NCI-H2196 treated with DMSO at 0.1 percent for 48 hours (cell line): Measurements from ENCODE around the gene E4F1.
"Not testable (repeated sequence)": the region's sequence is repeated elsewhere in the genome, so short reads cannot be mapped to it uniquely, and the experiment has no call there.

ENCODE experiments used
- DNase-seq: peaks from one replicate; lab custom pipeline; 2025; ENCODE audit not compliant: unreplicated experiment; lab: John Stamatoyannopoulos, UW

Gene E4F1

DNA sequence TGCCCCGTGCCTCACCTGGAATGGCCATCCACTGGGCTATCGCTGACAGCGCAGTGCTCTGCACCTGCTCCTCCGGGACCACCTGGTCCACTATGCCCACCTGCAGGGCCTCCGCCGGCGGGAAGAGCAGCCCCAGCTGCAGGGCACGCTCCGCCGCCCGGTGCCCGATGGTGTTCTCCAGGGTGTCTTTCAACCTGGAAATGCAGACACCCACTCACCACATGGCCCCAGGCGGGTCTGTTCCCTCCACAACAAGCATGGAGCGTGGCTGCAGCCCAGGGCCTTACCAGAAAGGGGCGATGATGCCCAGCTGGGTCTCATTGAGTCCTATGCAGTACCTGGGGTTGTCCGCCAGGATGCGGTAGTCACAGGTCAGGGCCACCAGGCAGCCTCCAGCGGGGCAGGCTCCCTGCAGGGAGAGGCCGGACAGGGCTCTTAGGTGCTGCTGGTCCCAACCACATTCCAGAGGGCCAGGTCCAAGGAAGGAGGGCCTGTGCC lies 19.7 kb downstream of the E4F1 start:
- no peak for DNase-seq

DNA sequence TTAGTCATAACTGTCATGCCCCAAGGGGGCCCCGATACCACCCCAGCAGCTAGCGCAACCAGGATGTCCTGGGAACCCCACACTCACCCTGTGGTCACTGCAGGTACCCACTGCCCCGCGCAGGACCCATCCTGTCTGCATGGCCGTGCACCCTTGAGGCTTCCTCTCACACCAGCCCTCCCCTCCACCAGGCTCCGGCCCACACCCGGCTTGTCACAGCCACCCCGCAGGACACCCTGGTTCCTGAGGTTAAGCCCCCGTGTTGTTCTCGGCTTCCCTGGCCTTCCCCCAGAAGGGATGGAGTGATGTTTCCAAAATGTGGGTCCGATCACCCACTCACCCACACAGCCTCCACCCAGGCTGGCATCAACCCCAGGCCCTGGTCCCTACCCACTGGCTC lies 20.4 kb downstream of the E4F1 start:
- no peak for DNase-seq

DNA sequence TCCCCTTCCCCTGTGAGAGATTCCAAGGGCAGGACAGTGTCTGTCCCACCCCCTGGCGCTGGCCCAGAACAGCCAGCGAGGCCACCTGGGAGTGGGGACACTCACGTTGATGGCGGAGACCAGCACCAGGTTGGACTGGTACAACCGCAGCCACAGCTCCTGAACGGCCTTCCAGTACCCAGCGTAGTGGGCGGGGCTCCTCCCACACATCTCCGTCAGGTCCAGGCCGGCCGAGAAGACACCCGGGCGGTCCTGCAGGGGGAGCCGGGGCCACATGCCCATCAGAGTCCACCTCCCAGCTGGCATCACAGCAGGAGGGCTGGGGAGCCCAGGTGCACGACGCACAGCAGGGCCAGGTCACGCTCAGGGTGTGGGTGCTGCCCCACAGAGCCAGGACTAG lies 20.9 kb downstream of the E4F1 start:
- no peak for DNase-seq

DNA sequence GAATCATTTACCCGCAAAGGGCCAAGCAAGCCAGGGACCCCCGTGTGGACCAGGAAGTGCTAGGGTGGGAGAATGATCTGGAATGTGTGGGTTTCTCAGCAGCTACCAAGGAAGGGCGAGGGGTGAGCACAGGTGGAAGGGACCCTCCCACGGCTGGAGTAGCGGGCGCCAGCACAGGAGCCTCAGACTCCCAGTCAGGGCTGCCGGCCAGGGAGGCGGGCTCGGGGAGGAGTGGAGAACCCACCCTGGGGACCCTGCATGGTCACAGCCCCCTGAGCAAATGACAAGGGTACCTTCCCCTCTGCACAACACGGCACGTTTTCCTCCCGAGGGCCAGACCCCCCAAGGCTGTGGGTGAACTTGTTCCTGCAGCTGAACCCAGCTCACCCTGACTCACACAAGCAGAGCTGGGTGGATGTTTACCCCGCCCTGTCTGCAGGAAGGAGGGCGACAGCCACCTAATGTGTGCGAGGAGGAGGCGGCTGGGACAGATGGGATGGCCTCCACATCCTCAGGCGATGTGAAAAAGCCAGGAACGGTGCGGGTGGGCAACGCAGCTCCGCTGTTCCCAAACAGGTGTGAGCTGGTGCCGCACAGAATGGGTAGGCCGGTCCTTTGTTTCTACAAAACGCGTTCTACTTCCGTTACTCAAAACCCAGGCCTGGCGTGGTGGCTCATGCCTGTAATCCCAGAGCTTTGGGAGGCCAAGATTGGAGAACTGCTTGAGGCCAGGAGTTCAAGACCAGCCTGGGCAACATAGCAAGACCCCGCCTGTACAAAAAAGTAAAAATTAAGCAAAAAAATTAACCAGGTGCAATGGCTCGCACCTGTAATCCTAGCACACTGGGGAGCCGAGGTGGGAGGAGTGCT lies 21.8 kb downstream of the E4F1 start:
- DNase-seq: no peak

DNA sequence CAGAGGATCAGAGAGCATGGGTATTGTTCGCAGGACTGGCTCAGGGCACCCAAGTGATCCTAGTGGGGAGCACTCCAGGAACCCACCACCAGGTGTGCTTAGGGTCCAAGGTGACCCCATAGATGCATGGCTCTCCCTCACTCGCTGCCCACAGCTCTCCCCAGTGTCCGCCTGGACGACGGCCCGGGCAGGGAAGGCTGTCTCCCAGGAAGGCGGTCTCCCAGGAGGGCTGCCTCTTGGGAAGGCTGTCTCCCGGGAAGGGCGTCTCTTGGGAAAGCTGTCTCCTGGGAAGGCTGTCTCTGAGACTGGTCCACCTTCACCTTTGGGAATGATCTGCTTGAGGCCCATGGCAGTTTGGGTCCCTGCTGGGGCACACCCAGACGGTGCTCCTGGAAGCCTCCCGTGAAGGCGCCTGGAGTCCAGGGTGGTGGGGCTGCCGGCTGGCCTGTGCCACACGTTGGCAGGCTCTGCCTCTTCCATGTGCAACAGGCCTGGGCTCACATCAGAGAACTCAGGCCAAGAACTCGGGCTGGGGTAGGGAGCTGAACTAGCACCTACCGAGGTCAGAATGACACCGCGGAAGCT lies 23.0 kb downstream of the E4F1 start:
- DNase-seq: no peak

DNA sequence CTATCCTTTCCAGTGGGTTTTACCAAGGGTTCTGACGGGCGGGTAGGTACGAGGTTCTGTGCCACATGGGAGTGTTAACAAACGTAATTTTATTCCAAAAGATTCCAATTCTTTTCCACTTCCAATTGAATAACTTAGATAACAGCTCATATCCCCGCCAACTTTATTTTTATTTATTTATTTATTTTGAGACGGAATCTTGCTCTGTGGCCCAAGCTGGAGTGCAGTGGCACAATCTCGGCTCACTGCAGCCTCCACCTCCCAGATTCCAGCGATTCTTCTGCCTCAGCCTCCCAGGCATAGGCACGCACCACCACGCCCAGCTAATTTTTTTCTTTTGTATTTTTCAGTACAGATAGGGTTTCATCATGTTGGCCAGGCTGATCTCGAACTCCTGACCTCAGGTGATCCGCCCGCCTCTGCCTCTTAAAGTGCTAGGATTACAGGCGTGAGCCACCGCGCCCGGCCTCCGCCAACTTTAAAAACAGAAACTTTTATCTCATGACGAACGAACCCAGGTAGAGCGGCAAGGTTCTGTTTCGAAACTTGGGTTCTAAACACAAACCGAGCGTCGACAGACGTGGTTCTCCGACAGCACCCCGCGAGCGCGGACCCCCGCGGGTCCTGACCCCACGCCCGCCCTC lies 27.4 kb downstream of the E4F1 start:
- no peak for DNase-seq

DNA sequence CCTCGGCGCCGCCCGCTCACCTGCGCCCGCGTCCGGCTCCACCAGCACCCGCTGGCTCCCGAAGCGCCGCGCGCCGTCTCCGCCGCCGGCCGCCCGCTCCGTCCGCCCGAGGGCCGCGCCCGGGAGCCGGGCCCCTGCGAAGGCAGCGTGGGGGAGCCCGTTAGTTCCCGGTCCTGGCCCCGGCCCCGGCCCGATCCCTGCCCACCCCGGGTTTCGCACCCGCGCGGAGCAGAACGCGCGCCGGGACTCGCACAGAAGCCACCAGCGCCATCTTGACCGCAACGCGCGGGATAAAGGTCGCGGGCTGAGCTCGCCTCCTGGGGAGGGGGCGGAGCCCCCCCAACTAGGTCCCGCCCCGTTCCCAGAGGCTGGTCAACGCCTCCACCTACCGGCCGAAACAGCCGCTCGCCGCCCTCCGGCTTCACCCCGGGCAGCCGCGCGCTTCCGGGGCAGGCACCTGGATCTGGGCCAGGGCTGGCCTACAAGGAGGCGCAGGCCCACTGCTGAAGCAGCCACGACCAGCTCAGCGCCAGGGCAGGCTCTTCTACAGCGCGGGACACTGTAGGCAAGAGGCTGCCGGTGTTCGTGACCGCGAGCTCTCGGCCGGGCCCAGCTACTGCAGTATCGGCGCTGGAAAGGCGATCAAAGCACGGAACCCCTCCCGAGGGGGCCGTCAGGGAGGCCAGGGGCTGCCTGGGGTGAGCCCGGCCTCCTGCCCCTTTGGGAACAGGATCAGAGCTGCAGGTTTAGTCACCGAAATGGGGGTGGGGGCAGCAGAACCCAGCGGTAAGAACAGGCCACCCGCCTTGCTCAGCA lies 28.1 kb downstream of the E4F1 start, which contains the start of gene ECI1:
TSS of gene ECI1 (minus strand) at position 292 of the 816 bp plus-strand sequence. CDS start at position 271, 21 bp downstream.
- peak; percentile 92 for DNase-seq

DNA sequence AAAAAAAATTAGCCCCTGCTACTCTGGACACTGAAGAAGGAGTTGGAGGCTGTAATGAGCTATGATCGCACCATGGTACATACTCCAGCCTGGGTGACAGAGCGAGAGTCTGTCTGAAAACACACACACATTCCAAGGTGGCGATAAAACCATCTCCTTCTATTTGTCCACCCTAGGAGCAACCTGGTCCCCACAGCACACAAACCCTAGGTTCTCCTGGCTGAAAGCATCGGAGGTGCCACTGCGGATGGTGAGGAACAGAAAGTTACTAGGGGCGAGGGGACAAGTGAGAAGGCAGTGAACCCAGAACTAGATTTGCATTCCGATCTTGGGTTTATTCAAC lies 29.4 kb downstream of the E4F1 start:
- no peak for DNase-seq

DNA sequence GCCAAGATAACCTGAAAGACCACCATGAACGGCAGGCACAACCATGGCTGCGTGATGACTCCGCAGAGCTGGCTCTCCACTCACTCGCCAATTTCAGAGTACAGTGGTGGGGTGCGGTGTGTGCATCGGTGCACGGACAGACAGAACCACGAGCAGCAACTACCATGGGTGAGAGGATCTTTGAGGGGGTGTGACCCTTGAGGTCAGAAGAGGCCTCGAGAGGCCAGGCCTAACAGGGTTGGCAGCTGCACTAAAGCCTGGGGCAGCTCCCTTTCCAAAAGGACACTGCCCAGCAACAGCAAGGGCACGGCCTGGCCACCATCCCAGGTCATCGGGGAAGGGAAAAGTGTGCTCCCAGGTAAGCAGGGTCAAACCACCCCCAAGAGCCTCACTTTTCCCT lies 29.9 kb downstream of the E4F1 start:
- DNase-seq: no peak

DNA sequence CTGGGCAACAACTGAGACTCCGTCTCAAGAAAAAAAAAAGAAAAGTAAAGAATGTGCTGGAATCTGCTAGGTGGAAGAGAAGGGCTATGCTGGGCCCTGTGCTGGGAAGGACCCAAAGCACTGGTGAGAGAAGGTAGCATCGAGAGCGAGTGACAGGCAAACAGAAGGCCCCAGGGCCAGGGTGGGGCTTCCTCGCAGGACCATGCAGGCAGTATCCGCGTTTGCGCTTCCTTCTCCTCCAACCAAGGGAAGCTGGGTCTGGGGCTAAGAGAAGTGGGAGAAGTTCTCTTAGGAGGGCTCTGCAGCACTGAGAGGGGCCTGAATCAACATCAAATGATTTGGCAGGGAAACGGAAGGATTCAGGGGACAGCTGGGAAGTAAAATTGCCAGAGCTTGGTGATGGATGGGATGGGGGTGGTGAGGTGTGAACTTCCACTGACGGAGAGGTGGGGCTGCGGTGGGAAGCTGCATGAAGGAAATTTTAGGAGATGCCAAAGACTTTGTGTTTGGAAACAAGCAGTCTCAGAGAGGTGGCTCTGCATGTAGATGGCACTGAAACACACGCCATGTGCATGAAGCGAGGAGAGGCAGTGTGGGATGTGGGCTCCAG lies 33.2 kb downstream of the E4F1 start:
- no peak for DNase-seq

DNA sequence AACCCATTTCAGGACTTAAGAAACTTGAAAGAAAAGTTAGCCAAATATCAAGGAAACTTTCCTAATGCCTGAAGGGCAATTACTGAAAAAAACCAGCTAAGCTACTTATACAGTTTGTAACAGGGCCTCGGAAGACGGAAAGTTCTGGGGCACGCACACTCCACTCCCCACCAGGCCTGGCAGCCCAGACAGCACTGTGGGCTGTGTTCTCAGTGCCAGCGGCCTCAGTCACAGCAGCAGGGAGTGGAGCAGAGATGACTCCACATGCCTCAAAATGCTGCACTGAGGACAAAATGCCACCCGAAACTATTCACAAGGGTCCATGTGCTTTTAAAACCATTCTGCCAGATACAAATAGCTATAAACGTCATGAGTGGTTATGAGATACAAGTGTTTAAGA lies 34.3 kb downstream of the E4F1 start:
- DNase-seq: no peak

DNA sequence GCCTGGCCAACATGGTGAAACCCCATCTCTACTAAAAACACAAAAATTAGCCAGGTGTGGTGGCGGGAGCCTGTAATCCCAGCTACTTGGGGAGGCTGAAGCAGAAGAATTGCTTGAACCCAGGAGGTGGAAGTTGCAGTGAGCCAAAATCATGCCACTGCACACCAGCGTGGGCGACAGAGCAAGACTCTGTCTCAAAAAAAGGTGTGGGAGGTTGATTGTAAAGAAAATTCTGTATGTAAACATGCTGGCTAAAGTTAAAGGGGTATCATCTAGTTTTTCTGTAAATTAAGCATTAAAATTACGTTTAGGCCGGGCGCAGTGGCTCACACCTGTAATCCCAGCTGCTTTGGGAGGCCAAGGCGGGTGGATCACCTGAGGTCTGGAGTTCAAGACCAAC lies 35.1 kb downstream of the E4F1 start:
- DNase-seq: not testable (repeated sequence)

DNA sequence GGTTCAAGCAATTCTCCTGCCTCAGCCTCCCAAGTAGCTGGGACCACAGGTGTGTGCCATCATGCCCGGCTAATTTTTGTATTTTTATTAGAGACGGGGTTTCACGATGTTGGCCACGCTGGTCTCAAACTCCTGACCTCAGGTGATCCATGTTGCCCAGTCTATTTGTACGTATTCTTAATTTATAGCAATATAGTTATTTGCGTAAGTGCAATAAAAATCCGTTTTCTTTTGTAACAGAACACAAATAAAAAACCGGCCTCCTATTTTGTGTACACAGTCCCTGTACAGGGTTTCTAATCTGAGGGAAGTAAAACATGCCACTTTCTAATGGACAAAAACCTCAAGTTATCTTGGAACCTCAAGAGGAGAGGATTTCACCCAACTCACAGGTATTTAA lies 36.9 kb downstream of the E4F1 start:
- no peak for DNase-seq

DNA sequence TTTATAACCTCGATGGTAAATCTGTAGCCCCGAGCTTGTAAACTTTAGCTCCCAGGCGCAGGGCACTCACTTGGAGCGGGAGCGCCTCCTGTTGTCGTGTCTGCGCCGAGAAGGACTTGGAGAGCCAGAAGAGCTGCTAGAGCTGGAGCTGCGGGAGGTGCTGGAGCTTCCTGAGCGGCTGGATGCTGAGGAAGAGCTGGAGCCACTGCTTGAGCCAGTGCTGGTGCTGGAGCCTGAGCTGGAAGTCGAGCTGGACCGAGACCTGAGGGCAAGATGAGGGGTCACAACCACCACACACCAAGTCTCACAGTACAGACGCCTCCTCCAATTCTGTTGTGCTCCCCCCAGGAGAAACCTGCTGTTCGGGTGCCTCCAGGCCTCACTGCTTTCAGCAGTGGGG lies 39.6 kb downstream of the E4F1 start:
- DNase-seq: not testable (repeated sequence)

DNA sequence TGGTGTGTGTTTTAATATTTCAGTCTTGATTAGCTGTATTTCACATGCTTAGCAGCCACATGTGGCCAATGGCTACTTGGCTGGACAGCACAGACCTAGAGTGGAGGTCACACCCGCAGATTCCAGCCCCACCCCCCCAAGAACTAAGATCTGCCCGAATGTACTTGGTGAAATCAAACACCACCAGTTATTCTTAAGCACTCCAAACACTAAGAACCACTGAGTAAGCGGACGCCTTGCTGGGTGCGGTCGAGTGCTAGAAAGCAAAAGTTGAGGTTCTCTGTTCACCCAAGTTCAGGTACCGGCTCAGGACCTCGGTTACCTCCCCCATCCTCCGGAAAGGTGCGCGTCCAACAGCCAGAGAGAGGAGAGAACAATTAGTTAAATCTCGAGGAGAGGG lies 43.5 kb downstream of the E4F1 start:
- DNase-seq: not testable (repeated sequence)

DNA sequence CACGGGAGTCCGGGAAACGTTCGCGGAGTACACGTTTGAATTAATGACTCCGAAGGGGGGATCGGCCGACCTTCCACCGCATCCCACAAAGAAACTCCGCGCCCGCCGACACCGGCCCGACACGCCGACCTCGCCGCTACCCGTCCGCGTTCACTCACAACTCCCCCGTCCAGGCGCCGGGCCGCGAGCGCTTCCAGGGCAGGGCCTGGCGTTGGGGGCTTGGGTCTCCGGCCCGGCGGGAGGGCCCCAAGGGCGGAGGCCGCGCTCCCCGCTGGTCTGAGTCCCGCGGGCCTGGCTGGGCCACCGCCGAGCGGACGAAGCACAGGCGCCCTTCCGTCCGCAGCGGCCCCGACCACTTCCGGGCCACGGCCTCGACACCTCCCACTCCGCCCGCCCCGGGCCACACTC lies 44.1 kb downstream of the E4F1 start:
- not testable (repeated sequence) for DNase-seq

DNA sequence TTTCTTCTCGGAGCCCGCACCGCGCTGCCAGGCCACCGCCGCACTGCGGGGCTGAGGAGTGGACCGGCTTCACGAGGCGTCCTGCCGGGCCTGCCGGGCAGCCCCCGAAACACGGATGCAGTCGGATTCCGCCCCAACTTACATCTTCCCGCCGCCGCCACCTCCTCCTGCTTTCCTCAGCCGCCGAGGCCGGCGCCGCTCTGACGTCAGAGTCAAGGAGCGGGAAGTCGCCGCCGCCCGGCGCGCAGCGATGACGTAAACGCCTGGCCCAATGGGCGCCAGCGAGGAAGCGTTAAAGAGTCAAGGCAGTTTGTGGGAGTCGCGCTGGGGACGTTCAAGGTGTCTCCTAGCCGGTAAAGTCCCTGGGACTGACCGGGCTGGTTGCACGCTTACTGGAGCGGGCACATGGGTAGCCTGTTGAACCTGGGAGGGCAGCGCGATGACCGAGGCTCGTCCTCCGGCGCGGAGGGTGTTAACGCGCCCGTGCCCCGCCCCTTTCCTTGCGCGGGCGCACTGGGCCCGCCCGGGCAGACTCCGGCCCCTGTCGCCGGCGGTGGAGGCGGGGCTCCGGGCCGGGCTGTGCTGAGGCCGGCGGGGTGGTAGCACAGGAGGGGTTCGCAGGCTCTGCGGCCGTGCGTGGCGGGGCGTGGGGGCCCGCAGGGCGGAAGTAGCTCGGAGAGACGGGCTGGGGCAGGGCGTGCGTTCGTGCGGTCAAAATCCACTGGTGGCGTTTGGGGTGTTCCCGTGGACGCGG lies 44.7 kb downstream of the E4F1 start, which contains the start of gene RNPS1:
TSS of gene RNPS1 (minus strand) at position 214 of the 754 bp plus-strand sequence. CDS start 3,483 bp downstream, outside the sequence.
- peak; percentile 94 for DNase-seq

DNA sequence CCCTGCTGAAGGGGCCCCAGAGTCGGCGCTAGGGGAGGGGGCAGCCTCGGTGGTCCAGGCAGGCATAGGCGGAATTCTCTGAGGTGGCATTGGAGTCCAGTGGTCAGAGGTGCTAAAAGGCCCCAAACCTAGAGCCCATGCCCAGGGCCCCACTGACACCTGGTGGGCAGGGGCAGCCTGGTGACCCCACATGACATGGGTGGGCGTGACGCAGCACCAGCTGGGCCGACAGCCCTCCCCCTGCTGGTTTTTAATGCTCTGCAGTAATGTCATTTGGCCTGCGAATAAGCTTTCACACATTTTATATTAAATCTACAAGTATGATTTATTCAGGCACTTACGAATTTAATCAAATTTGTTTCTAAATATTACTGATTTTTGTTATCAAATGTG lies 46.7 kb downstream of the E4F1 start:
- no peak for DNase-seq

DNA sequence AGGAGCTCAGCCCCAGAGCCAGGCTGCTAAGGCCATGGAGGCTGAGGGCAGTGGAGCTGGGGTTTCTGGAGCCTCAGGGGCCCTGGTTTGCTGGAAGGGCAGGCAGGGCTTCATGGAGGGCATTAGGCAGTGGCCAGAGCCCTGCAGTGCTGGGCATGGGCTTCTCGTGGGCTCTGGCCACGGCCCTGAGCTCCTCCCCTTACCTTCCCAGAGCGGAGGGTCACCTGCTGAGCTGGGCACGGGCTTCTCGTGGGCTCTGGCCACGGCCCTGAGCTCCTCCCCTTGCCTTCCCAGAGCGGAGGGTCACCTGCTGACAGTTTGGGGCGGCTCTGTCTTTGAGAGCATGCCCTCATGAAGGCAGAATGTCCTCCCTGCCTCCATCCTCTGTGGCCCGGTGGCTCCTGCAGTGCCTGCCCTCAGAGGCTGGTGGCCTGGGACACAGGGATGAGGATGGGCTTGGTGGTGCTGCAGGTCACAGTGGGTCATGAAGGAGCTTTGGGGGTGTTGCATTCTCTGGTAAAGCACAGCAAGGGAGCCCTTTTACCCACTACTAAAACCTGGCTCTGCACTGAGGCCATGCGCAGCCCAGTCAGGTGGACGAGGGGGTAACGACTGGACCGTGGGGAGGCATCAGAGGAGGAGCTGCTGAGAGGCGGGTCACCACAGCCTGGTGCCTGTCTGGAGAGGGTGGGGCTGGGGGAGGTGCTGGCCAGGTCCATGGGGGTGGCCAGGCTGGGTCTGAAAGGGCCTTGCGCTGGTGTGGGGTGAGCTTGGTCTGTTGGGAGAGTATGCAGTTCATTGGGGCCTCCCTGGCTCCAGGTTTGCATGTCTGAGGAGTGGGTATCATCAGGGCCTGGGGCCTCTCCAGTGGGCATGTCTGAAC lies 47.4 kb downstream of the E4F1 start:
- DNase-seq: no peak
